ENCODE data around the gene IFI27.

GRCh38 chr14:94144765-94145164 lies 34.2 kb downstream of the IFI27 start:
- TF ChIP-seq CTCF (IDR thresholded peaks at IDR 0.05; ENCODE audit: insufficient read depth, low read depth, low read length), result no peak
- TF ChIP-seq EZH2 (IDR thresholded peaks at IDR 0.05; ENCODE audit: insufficient read depth, low read length), result no peak

Data from astrocyte (in vitro differentiated cells and primary cell).